GM23248 (cell line): ENCODE data around the gene SPINT1. TPM values are rescaled to one million over a fixed set of nuclear protein-coding genes. Genes with fewer than 3 reads are reported as not detected.

Experiments used
- DNase-seq: peaks from one replicate; pipeline ENCODE4 v3.0.0-alpha.2; 2015
- H2AFZ ChIP-seq: fragments of 200-600 bp; sonication (generic); 2 replicates; pipeline ENCODE4 v1.6.1; 2016; ENCODE audit warnings: antibody characterized with exemption
- H3F3A ChIP-seq: fragments of 200-600 bp; sonication (generic); 2 replicates; pipeline ENCODE4 v1.6.1; 2016; ENCODE audit warnings: mild to moderate bottlenecking, antibody characterized with exemption, mixed run types; ENCODE audit not compliant: insufficient read depth
- H3K27ac ChIP-seq: fragments of 200-600 bp; sonication (generic); 2 replicates; pipeline ENCODE4 v1.5.1; 2016; ENCODE audit warnings: mild to moderate bottlenecking
- H3K27me3 ChIP-seq: fragments of 200-600 bp; sonication (generic); replicated peaks from 2 replicates; pipeline ENCODE4 v1.6.1; 2016; ENCODE audit warnings: mild to moderate bottlenecking; ENCODE audit not compliant: insufficient read depth
- H3K36me3 ChIP-seq: fragments of 200-600 bp; sonication (generic); 2 replicates; pipeline ENCODE4 v1.6.1; 2016; ENCODE audit warnings: low read depth, mild to moderate bottlenecking
- H3K4me1 ChIP-seq: fragments of 200-600 bp; sonication (generic); 2 replicates; pipeline ENCODE4 v1.6.1; 2016; ENCODE audit warnings: mild to moderate bottlenecking; ENCODE audit not compliant: insufficient read depth
- H3K4me2 ChIP-seq: fragments of 200-600 bp; sonication (generic); one replicate; pipeline ENCODE4 v1.6.1; 2016; ENCODE audit warnings: mild to moderate bottlenecking; ENCODE audit not compliant: unreplicated experiment
- H3K4me3 ChIP-seq: fragments of 200-600 bp; sonication (generic); 2 replicates; pipeline ENCODE4 v1.5.1; 2016; ENCODE audit warnings: mild to moderate bottlenecking
- H3K79me2 ChIP-seq: fragments of 200-600 bp; sonication (generic); 2 replicates; pipeline ENCODE4 v1.6.1; 2016; ENCODE audit warnings: mild to moderate bottlenecking; ENCODE audit not compliant: insufficient read depth
- H3K9ac ChIP-seq: fragments of 200-600 bp; sonication (generic); 2 replicates; pipeline ENCODE4 v1.6.1; 2016; ENCODE audit warnings: mild to moderate bottlenecking
- H3K9me2 ChIP-seq: fragments of 200-600 bp; sonication (generic); 2 replicates; pipeline ENCODE4 v1.6.1; 2016; ENCODE audit warnings: mixed run types, mild to moderate bottlenecking, moderate library complexity; ENCODE audit not compliant: insufficient read depth
- H3K9me3 ChIP-seq: fragments of 200-600 bp; sonication (generic); one replicate; pipeline ENCODE4 v1.6.1; 2017; ENCODE audit warnings: low read depth
- H4K20me1 ChIP-seq: fragments of 200-600 bp; sonication (generic); 2 replicates; pipeline ENCODE4 v1.6.0; 2016; ENCODE audit not compliant: insufficient read depth
- EZH2 ChIP-seq: fragments of 200-600 bp; sonication (generic); IDR thresholded peaks from 2 replicates; pipeline ENCODE4 v1.6.1; 2018; ENCODE audit warnings: antibody characterized with exemption, mild to moderate bottlenecking; ENCODE audit not compliant: insufficient read depth, poor library complexity, severe bottlenecking
- EZH2phosphoT487 ChIP-seq: fragments of 200-600 bp; sonication (generic); IDR thresholded peaks from 2 replicates; pipeline ENCODE4 v1.6.1; 2018; ENCODE audit warnings: antibody characterized with exemption, moderate library complexity, mild to moderate bottlenecking, low read depth; ENCODE audit not compliant: insufficient read depth
- WGBS, 2 experiments: methylation state at CpG; one replicate each; pipeline ENCODE4 v1.1.6; 2015 to 2017; ENCODE audit warnings: low lambda C conversion rate in 2 of 2, low coverage in 1 of 2; ENCODE audit errors: missing lambda C conversion rate in 2 of 2; 5-methylcytosine and 5-hydroxymethylcytosine counted together
- in situ Hi-C: fragments of 300-500 bp; cut with MboI; formaldehyde crosslinking; loops from 2 replicates; pipeline ENCODE4 v1.15.0; 2020
- polyA plus RNA-seq: library from polyadenylated mRNA; unstranded; fragments of >200 nt; fragmentation: Nextera tagmentation; extraction: Ambion mirVana; gene quantifications from 2 replicates; pipeline ENCODE4 v1.2.1, GENCODE V29; 2016
- total RNA-seq: library from RNA; depleted of rRNA; stranded (reverse); fragments of >200 nt; shearing (Covaris generic); gene quantifications from 2 replicates; pipeline ENCODE4 v1.2.3, GENCODE V29; 2014

SPINT1 gene
- total and polyA plus RNA-seq, 2 experiments from 2014 or later: 0.19 to 7.8 TPM

DNA sequence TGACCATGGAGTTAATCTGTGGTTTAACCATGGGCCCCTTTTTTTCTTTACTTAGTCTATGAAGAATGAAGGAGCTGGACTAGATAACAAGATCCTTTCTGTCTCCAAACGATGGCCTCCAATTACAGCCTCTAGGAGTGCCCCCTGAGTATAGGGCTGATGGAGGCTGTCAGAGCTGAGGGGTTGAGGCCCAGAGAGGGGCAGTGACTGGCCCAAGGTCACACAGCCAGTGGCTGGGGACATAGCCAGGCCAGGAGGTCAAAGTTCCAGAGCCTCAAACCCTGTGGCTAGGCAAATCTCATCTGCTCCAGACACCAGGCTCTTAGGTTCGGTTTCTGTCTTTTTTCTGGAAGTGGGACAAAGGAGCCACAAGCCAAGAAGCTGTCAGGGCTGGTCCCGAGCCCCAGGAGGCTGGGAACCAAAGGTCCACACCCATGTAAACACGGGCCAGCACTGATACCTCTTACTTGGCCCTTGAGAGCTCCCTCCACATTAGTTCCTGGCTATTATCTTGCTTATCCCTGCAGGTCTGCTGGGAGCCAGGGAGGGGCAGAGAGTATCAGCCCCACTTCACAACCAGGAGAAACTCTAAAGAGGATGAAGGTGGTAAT is 19.9 kb downstream of the SPINT1 start:
- TF ChIP-seq EZH2: no peak
- TF ChIP-seq EZH2phosphoT487: no peak
- H3F3A ChIP-seq: no peaks in the 10 kb centered on the region
- no peak overlapping the region for H3K9ac ChIP-seq
- H4K20me1 ChIP-seq: no peaks in the 10 kb centered on the region
- no peaks in the 10 kb centered on the region; the same call in 1 of the 2 replicates for H3K27me3 ChIP-seq
- in situ Hi-C loops: no loop called here
- no peaks in the 10 kb centered on the region for H3K9me2 ChIP-seq
- H3K27ac ChIP-seq: no peak overlapping the region
- H3K4me1 ChIP-seq: no peaks in the 10 kb centered on the region
- H3K4me2 ChIP-seq: no peak overlapping the region
- H3K4me3 ChIP-seq: no peak overlapping the region
- DNase-seq: no peak
- WGBS, 2 experiments: 13 to 17% methylated on average over 4 of the region's 4 CpGs
- no peaks in the 10 kb centered on the region for H3K36me3 ChIP-seq
- H3K9me3 ChIP-seq: no peaks in the 10 kb centered on the region
- H3K79me2 ChIP-seq: no peaks in the 10 kb centered on the region
- H2AFZ ChIP-seq: no peak overlapping the region

DNA sequence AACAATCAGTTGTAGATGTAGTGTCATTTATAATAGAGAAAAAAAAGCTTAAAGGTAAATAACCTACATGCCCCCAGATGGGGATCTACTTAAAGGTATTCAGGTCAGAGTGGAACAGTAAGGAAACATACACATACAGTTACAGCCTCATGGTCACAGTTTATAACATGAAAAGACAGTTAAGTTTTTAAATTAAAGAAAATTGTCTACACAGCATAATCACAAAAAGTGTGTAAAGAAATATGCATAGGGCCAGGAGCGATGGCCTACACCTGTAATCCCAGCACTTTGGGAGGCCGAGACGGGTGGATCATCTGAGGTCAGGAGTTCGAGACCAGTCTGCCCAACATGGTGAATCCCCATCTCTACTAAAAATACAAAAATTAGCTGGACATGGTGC is 23.4 kb downstream of the SPINT1 start:
- Histone ChIP-seq H3K4me3 (no peak overlapping the region), H3K27ac (no peak overlapping the region), H3K4me1 (no peaks in the 10 kb centered on the region), H3K4me2 (no peak overlapping the region), H3F3A (no peaks in the 10 kb centered on the region), H3K79me2 (no peaks in the 10 kb centered on the region), H3K36me3 (no peaks in the 10 kb centered on the region), H3K9ac (no peak overlapping the region), H3K9me2 (no peaks in the 10 kb centered on the region), H3K9me3 (no peaks in the 10 kb centered on the region), H2AFZ (no peak overlapping the region), H3K27me3 (no peaks in the 10 kb centered on the region), H4K20me1 (no peaks in the 10 kb centered on the region)
- TF ChIP-seq EZH2phosphoT487: no peak
- no peak for TF ChIP-seq EZH2
- in situ Hi-C loops: no loop called here
- DNase-seq: no peak
- 88 to 94% methylated on average over 4 of the region's 4 CpGs for WGBS, 2 experiments

DNA sequence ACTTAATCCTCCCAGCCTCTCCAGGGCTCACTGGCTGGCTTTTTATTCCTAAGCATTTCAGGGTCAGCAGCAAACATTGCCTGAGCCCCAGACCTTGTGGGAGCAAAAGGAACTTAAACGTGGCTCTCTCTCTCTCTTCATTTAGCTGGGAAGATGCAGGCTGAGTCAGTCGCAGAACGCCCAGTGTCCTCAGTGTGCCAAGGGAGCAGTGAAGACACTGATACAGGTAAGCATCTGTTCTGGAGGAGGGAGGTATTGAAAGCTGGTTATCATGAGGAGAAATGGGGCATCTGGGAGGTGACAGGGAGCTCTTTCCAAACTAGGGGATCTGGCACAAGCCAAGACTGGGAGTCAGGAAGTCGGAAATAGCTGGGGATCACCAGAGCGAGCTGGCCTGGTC is 25.8 kb downstream of the SPINT1 start:
- in situ Hi-C loops: no loop called here
- Histone ChIP-seq H3K4me1 (no peaks in the 10 kb centered on the region), H3K27me3 (peaks cover 8% of the 10 kb centered on the region), H3K9ac (no peak overlapping the region), H3K9me2 (no peaks in the 10 kb centered on the region), H3K27ac (no peak overlapping the region), H3K9me3 (no peaks in the 10 kb centered on the region), H3F3A (no peaks in the 10 kb centered on the region), H2AFZ (no peak overlapping the region), H3K36me3 (no peaks in the 10 kb centered on the region), H3K4me2 (no peak overlapping the region), H4K20me1 (no peaks in the 10 kb centered on the region), H3K4me3 (no peak overlapping the region), H3K79me2 (no peaks in the 10 kb centered on the region)
- WGBS, 2 experiments: 53 to 57% methylated on average over 5 of the region's 5 CpGs
- no peak for TF ChIP-seq EZH2phosphoT487
- no peak for TF ChIP-seq EZH2
- no peak for DNase-seq

DNA sequence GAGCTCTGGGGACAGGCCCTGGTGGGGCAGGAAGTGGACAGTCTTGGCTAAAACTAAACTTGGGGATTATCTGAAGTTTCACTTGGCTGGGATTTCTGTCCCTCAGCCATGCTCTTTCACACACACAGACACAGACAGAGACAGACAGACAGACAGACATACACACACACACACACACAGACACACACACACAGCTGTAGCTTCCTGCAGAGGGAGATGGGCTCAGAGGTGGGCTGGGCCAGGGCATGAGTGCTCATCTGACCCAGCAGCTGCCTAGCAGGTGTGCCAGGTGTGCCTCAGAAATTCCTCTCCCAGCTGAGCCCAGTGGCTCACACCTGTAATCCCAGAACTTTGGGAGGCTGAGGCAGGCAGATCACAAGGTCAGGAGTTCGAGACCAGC is 26.9 kb downstream of the SPINT1 start:
- Histone ChIP-seq H3K4me1 (no peaks in the 10 kb centered on the region), H3F3A (no peaks in the 10 kb centered on the region), H3K27me3 (peaks cover 9% of the 10 kb centered on the region), H3K4me2 (no peak overlapping the region), H2AFZ (no peak overlapping the region), H3K79me2 (no peaks in the 10 kb centered on the region), H3K9me3 (no peaks in the 10 kb centered on the region), H3K9me2 (no peaks in the 10 kb centered on the region), H3K9ac (no peak overlapping the region), H3K36me3 (no peaks in the 10 kb centered on the region), H3K27ac (no peak overlapping the region), H3K4me3 (no peak overlapping the region), H4K20me1 (no peaks in the 10 kb centered on the region)
- no peak for DNase-seq
- 71 to 73% methylated on average over 1 of the region's 1 CpG for WGBS, 2 experiments
- no peak for TF ChIP-seq EZH2phosphoT487
- no peak for TF ChIP-seq EZH2
- in situ Hi-C loops: no loop called here
